ENCODE measurements around the gene PRDM16. TPM values are rescaled to one million over a fixed set of nuclear protein-coding genes. Genes with fewer than 3 reads are reported as not detected.

PRDM16 gene
- polyA plus RNA-seq, 1 donor from 2014 or later: not detected

GRCh38 chr1:3038113-3038551 lies 30.9 kb upstream of the PRDM16 start:
- Mint-ChIP-seq H3K27me3 (peaks cover 2% of the 10 kb centered on the region), H3K9me3 (no peaks in the 10 kb centered on the region), H3K4me3 (no peak overlapping the region), H3K36me3 (no peaks in the 10 kb centered on the region), H3K27ac (no peak overlapping the region), H3K4me1 (no peaks in the 10 kb centered on the region)

GRCh38 chr1:3038571-3039181 lies 30.3 kb upstream of the PRDM16 start:
- no peak overlapping the region for H3K27ac Mint-ChIP-seq
- no peaks in the 10 kb centered on the region for H3K9me3 Mint-ChIP-seq
- no peaks in the 10 kb centered on the region for H3K36me3 Mint-ChIP-seq
- no peaks in the 10 kb centered on the region for H3K4me1 Mint-ChIP-seq
- H3K4me3 Mint-ChIP-seq: no peak overlapping the region
- H3K27me3 Mint-ChIP-seq: peaks cover 3% of the 10 kb centered on the region

- Mint-ChIP-seq H3K9me3 (no peaks in the 10 kb centered on the region), H3K27me3 (peaks cover 5% of the 10 kb centered on the region)
These were observed 29.0 kb upstream of the PRDM16 start for GRCh38 chr1:3040004-3040403.

DNA sequence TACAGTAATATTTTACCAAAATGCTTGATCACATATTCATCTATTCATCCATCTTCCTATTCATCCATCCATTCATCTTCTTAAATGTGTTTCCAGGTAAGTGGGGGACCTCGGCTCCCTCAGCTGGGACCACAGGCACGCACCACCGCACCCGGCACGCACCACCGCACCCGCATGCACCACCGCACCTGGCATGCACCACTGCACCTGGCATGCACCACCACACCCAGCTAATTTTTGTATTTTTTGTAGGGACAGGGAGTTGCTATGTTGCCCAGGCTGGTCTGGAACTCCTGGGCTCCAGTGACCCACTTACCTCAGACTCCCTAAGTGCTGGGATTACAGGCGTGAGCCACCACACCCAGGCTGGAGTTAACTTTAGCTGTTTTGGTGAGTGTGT lies 26.5 kb upstream of the PRDM16 start:
- H3K9me3 Mint-ChIP-seq: no peaks in the 10 kb centered on the region
- H3K27me3 Mint-ChIP-seq: peaks cover 6% of the 10 kb centered on the region
- peaks cover 0 to 3% (median 0%) of the 10 kb centered on the region in 3 donors for H3K4me1 Mint-ChIP-seq
- no peaks in the 10 kb centered on the region for H3K36me3 Mint-ChIP-seq
- H3K27ac Mint-ChIP-seq: no peak overlapping the region
- H3K4me3 Mint-ChIP-seq: no peak overlapping the region

More at GRCh38 chr1:3040004-3040403, 29.0 kb upstream of the PRDM16 start:
- peaks cover 0 to 3% (median 0%) of the 10 kb centered on the region in 3 donors for H3K4me1 Mint-ChIP-seq
- H3K4me3 Mint-ChIP-seq: no peak overlapping the region
- no peaks in the 10 kb centered on the region for H3K36me3 Mint-ChIP-seq
- no peak overlapping the region for H3K27ac Mint-ChIP-seq

DNA sequence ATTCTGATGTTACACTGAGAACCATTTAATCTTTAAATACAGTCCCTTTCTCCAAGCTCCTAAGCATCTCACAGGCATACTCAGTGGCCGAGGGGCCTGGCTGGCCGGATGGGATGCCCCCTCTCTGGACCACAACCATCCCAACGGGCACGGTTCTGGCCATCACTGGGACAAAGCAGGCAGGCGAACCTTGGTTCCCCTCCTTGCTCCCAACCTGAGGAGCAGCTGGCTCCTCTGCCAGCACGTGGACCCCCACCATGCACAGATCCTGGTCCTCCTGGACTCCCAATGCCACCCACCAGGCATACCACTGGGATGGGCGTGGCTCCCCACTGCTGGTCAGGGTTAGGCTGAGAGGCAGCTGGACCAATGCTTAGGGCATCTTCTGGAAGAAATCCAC lies 19.8 kb upstream of the PRDM16 start:
- peaks cover 15% of the 10 kb centered on the region for H3K27me3 Mint-ChIP-seq
- H3K4me3 Mint-ChIP-seq: no peak overlapping the region
- H3K36me3 Mint-ChIP-seq: no peaks in the 10 kb centered on the region

GRCh38 chr1:3049905-3050304 lies 19.1 kb upstream of the PRDM16 start:
- H3K27me3 Mint-ChIP-seq: peaks cover 14% of the 10 kb centered on the region
- H3K9me3 Mint-ChIP-seq: peaks cover 0 to 2% (median 0%) of the 10 kb centered on the region in 3 donors
- H3K4me3 Mint-ChIP-seq: no peak overlapping the region
- no peaks in the 10 kb centered on the region for H3K36me3 Mint-ChIP-seq
- no peaks in the 10 kb centered on the region for H3K4me1 Mint-ChIP-seq
- no peak overlapping the region for H3K27ac Mint-ChIP-seq

More for the DNA sequence above, 19.8 kb upstream of the PRDM16 start:
- Mint-ChIP-seq H3K27ac (no peak overlapping the region), H3K4me1 (no peaks in the 10 kb centered on the region), H3K9me3 (peaks cover 0 to 2% (median 0%) of the 10 kb centered on the region in 3 donors)

DNA sequence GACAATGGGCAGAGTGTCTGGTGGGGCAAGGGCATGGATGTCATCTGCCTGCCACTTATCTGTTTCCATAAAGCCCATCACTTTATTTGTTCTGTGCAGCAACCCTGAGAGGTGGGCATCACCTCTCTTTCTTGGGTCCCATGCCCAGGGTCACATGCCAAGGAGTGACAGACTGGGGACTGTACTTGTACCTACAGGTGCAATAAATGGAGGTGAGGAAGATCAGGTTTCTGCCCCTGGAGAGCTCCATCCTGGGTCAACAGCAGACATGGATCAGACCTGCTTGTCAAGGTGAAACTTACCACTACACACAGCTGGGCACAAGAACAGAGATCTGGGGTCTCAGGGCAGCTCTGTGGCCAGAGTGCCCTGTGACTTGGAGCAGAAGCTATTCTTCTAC lies 18.4 kb upstream of the PRDM16 start:
- Mint-ChIP-seq H3K4me1 (no peaks in the 10 kb centered on the region), H3K9me3 (peaks cover 0 to 2% (median 0%) of the 10 kb centered on the region in 3 donors), H3K27ac (no peak overlapping the region), H3K4me3 (no peak overlapping the region), H3K27me3 (peaks cover 14% of the 10 kb centered on the region), H3K36me3 (no peaks in the 10 kb centered on the region)

- Mint-ChIP-seq H3K4me1 (no peaks in the 10 kb centered on the region), H3K27me3 (peaks cover 12% of the 10 kb centered on the region), H3K4me3 (no peak overlapping the region), H3K36me3 (no peaks in the 10 kb centered on the region), H3K9me3 (peaks cover 0 to 2% (median 0%) of the 10 kb centered on the region in 3 donors), H3K27ac (no peak overlapping the region)
These were observed 17.4 kb upstream of the PRDM16 start for GRCh38 chr1:3051270-3052268.

DNA sequence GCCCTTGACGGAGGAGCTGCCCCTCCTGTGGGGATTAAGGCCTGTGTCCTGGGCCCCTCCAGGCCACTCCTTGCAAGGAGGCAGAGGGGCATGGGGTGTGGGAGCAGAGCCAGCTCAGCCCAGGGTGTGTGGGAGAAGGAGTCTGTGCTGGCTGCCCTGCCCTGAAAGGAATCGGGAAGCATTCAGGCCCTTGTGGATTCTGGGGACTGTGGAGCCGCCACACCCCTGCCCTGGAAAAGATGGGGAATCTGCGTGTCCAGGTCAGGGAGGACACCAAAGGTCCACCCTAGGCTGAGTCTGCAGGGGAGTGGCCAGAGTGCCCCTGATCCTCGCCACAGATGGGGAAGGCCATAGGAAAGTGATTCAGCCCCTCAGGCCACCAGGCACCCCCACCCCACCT lies 16.5 kb upstream of the PRDM16 start:
- no peak overlapping the region for H3K27ac Mint-ChIP-seq
- peaks cover 0 to 2% (median 0%) of the 10 kb centered on the region in 3 donors for H3K9me3 Mint-ChIP-seq
- peaks cover 12% of the 10 kb centered on the region for H3K27me3 Mint-ChIP-seq
- no peaks in the 10 kb centered on the region for H3K36me3 Mint-ChIP-seq
- no peak overlapping the region for H3K4me3 Mint-ChIP-seq
- H3K4me1 Mint-ChIP-seq: no peaks in the 10 kb centered on the region

DNA sequence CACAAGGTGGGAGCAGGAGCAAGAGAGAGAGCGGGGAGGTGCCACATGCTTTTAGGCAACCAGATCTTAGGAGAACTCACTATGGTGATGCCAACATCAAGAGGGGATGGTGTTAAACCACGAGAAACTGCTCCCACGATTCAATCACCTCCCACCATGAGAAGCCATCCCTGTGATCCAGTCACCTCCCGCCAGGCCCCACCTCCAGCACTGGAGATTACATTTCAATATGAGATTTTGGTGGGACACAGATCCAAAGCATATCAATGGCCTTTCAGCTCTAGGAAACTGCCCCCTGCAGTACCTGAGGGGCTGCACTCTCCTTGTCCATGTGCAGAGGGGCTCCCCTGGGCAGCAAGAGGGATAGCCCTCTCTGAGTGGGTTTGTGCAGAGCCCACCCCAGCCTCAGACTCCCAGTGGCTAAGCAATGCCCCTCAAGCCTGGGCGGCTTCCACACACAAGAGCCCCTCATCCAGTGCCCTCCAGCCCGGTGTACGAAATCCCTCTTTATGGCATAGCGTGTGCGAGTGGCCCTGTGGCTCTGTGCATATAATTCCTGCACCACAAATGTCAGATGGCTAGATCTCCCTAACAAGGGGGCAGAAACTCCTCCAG lies 15.5 kb upstream of the PRDM16 start:
- Mint-ChIP-seq H3K9me3 (peaks cover 0 to 2% (median 1%) of the 10 kb centered on the region in 3 donors), H3K27ac (no peak overlapping the region), H3K4me1 (no peaks in the 10 kb centered on the region), H3K4me3 (no peak overlapping the region), H3K27me3 (peaks cover 8% of the 10 kb centered on the region), H3K36me3 (no peaks in the 10 kb centered on the region)

GRCh38 chr1:3053986-3054385 lies 15.0 kb upstream of the PRDM16 start:
- Mint-ChIP-seq H3K4me3 (no peak overlapping the region), H3K4me1 (no peaks in the 10 kb centered on the region), H3K27ac (no peak overlapping the region), H3K27me3 (peaks cover 8% of the 10 kb centered on the region), H3K36me3 (no peaks in the 10 kb centered on the region), H3K9me3 (peaks cover 0 to 2% (median 1%) of the 10 kb centered on the region in 3 donors)

DNA sequence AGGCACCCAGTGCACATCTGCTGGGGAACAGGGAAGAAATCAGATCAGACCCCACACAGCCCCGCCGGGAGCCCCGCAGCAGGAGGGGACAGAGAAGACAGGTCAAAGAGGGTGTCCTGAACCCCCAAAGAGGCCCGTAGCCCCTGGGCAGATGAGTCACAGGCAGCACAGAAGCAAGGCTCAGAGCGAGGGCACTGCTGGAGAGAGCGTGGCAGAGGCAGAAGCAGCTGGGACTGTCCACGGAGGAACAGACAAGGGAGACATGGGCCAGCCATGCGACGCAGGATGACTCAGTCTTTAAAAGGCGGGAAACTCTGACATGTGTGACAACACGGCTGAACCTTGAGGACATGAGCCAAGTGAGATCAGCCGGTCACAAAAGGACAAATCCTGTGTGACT lies 14.5 kb upstream of the PRDM16 start:
- Mint-ChIP-seq H3K27me3 (peaks cover 8% of the 10 kb centered on the region), H3K9me3 (peaks cover 0 to 2% (median 1%) of the 10 kb centered on the region in 3 donors), H3K4me1 (no peaks in the 10 kb centered on the region), H3K27ac (no peak overlapping the region), H3K4me3 (no peak overlapping the region), H3K36me3 (no peaks in the 10 kb centered on the region)

DNA sequence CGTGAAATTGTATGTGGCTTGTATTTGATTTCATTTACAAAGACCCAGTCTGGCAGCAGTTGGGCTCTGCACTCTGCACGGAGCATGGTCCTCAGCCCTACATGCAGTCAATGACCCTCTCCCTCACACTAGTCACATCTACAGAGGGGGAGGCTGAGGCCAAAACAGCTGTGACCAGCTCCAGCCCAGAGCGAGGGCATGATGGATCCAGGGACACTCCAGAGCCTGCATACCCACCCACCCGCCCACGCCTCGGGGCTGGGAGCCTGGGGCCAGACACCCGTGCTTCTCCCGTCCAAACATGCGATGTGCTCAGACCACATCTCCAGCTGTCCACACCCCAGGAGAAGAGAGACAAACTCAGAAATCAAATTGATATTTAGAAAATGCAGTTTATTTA lies 14.0 kb upstream of the PRDM16 start:
- Mint-ChIP-seq H3K4me1 (no peaks in the 10 kb centered on the region), H3K27me3 (peaks cover 8% of the 10 kb centered on the region), H3K27ac (no peak overlapping the region), H3K9me3 (peaks cover 0 to 2% (median 1%) of the 10 kb centered on the region in 3 donors), H3K36me3 (no peaks in the 10 kb centered on the region), H3K4me3 (no peak overlapping the region)

GRCh38 chr1:3056641-3057040 lies 12.4 kb upstream of the PRDM16 start:
- no peaks in the 10 kb centered on the region for H3K4me1 Mint-ChIP-seq
- no peak overlapping the region for H3K4me3 Mint-ChIP-seq
- no peak overlapping the region for H3K27ac Mint-ChIP-seq
- H3K27me3 Mint-ChIP-seq: peaks cover 8% of the 10 kb centered on the region
- H3K36me3 Mint-ChIP-seq: no peaks in the 10 kb centered on the region
- peaks cover 0 to 2% (median 1%) of the 10 kb centered on the region in 3 donors for H3K9me3 Mint-ChIP-seq

Data from IgD-negative memory B cell (primary cell).